Fibroblast of lung (primary cell): ENCODE results near the gene SLC5A10. TPM values are rescaled to one million over a fixed set of nuclear protein-coding genes. Genes with fewer than 3 reads are reported as not detected.
A peak's percentile ranks its signal among the peaks of the same experiment; 100 is the strongest.

ENCODE experiments used
- DNase-seq, 2 donors: peaks; one replicate each; pipeline versions ENCODE4 v3.0.0 to v3.0.0-alpha.2; 2010; ENCODE audit warnings: low read depth in 2 of 2
- H2AFZ ChIP-seq: 2 replicates; pipeline ENCODE4 v1.5.1; 2012; ENCODE audit warnings: low read length, control low read depth, inconsistent platforms
- H3K27ac ChIP-seq: 2 replicates; pipeline ENCODE4 v1.5.1; 2011; ENCODE audit warnings: low read length, control low read depth; ENCODE audit not compliant: insufficient read depth
- H3K27me3 ChIP-seq: 2 replicates; pipeline ENCODE4 v1.5.1; 2011; ENCODE audit warnings: mild to moderate bottlenecking, low read length; ENCODE audit not compliant: control insufficient read depth, insufficient read depth
- H3K36me3 ChIP-seq: 2 replicates; pipeline ENCODE4 v1.5.1; 2011; ENCODE audit warnings: low read length; ENCODE audit not compliant: control insufficient read depth, insufficient read depth
- H3K4me1 ChIP-seq: 2 replicates; pipeline ENCODE4 v1.5.1; 2011; ENCODE audit warnings: low read length; ENCODE audit not compliant: control insufficient read depth, insufficient read depth; ENCODE audit errors: extremely low read depth
- H3K4me2 ChIP-seq: 2 replicates; pipeline ENCODE4 v1.5.1; 2011; ENCODE audit warnings: low read length, control low read depth; ENCODE audit not compliant: insufficient read depth; ENCODE audit errors: extremely low read depth
- H3K4me3 ChIP-seq, 4 experiments: fragments of 200-600 bp in 1 of 4; sonication (generic) in 1 of 4; replicated peaks in 1 of 4; 2 replicates each; pipeline ENCODE4 v1.5.1; 2011 to 2016; ENCODE audit warnings: low read length in 4 of 4, low read depth in 3 of 4, mild to moderate bottlenecking in 3 of 4, control low read depth in 2 of 4, inconsistent platforms in 1 of 4, mixed read lengths in 1 of 4; ENCODE audit not compliant: insufficient read depth in 1 of 4; ENCODE audit errors: control extremely low read depth in 1 of 4
- H3K79me2 ChIP-seq: 2 replicates; pipeline ENCODE4 v1.5.1; 2012; ENCODE audit warnings: mild to moderate bottlenecking, low read length, inconsistent platforms; ENCODE audit not compliant: control insufficient read depth, insufficient read depth
- H3K9ac ChIP-seq: 2 replicates; pipeline ENCODE4 v1.5.1; 2011; ENCODE audit warnings: mild to moderate bottlenecking, low read length, control low read depth; ENCODE audit not compliant: insufficient read depth
- H3K9me3 ChIP-seq: 2 replicates; pipeline ENCODE4 v1.5.1; 2012; ENCODE audit warnings: low read depth, low read length; ENCODE audit not compliant: control insufficient read depth, insufficient read depth
- H4K20me1 ChIP-seq: 2 replicates; pipeline ENCODE4 v1.5.1; 2011; ENCODE audit warnings: low read length; ENCODE audit not compliant: control insufficient read depth, insufficient read depth; ENCODE audit errors: extremely low read depth
- EZH2 ChIP-seq: IDR thresholded peaks from 2 replicates; pipeline ENCODE4 v1.5.1; 2012; ENCODE audit warnings: low read length, control low read depth, mild to moderate bottlenecking; ENCODE audit errors: missing control alignments
- polyA plus RNA-seq, 2 donors: library from polyadenylated mRNA; depleted of rRNA in 1 of 2; stranded (reverse) in 1 of 2; unstranded in 1 of 2; fragments of >200 nt; gene quantifications; 2 replicates each; pipeline ENCODE4 v1.2.1, GENCODE V29; 2011 to 2012; ENCODE audit warnings: missing spikeins in 1 of 2
- total RNA-seq: library from RNA; depleted of rRNA; stranded (reverse); fragments of >200 nt; gene quantifications from 2 replicates; pipeline ENCODE4 v1.2.1, GENCODE V29; 2014
- TF ChIP-seq, protein P1 (sequence below), 2 donors: IDR thresholded peaks in 1 of 2; conservative IDR thresholded peaks in 1 of 2; 1 replicate in 1 of 2; 2 replicates in 1 of 2; pipeline ENCODE4 v1.5.1; 2011 to 2012; ENCODE audit warnings: low read length in 2 of 2, control low read depth in 1 of 2, inconsistent platforms in 1 of 2, low read depth in 1 of 2, mild to moderate bottlenecking in 1 of 2

SLC5A10 gene
- total and polyA plus RNA-seq, 2 donors (not counting 1 experiment from before 2014, with no cell fraction given), result not detected

DNA sequence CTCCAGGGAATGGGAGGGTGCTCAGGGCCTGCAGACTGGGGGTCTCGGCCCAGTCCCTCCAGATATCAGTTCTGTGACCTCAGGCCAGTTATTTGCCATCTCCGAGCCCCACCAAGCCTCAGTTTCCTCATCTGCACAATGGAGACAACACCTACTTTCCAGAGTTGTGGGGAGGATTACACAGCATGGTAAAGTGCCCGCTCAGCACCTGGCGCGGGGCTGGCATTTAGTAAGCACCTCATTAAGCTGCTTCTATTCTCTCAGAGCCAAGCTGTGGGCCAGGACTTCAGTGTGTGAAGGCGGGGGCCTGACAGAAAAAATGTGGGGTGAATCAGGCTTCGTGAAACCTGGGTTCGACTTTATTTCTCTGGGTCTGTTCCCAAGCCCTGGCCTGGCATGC lies 47.4 kb downstream of the SLC5A10 start:
- H2AFZ ChIP-seq, result no peak overlapping the region
- H3K4me1 ChIP-seq, result peaks cover 14% of the 10 kb centered on the region
- DNase-seq, result no peak
- no peaks in the 10 kb centered on the region for H3K27me3 ChIP-seq
- H3K36me3 ChIP-seq, result no peaks in the 10 kb centered on the region
- peaks cover 21% of the 10 kb centered on the region for H3K79me2 ChIP-seq
- no peak overlapping the region for H3K4me3 ChIP-seq
- TF ChIP-seq EZH2, result no peak
- TF ChIP-seq, protein P1, sequence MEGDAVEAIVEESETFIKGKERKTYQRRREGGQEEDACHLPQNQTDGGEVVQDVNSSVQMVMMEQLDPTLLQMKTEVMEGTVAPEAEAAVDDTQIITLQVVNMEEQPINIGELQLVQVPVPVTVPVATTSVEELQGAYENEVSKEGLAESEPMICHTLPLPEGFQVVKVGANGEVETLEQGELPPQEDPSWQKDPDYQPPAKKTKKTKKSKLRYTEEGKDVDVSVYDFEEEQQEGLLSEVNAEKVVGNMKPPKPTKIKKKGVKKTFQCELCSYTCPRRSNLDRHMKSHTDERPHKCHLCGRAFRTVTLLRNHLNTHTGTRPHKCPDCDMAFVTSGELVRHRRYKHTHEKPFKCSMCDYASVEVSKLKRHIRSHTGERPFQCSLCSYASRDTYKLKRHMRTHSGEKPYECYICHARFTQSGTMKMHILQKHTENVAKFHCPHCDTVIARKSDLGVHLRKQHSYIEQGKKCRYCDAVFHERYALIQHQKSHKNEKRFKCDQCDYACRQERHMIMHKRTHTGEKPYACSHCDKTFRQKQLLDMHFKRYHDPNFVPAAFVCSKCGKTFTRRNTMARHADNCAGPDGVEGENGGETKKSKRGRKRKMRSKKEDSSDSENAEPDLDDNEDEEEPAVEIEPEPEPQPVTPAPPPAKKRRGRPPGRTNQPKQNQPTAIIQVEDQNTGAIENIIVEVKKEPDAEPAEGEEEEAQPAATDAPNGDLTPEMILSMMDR (conservative IDR thresholded peaks at IDR 0.05 in 1 of 2, IDR thresholded peaks at IDR 0.05 in 1 of 2; ENCODE audit: low read depth in 1 of 2, low read length in 2 of 2), result no peak
- H3K27ac ChIP-seq, result no peak overlapping the region
- H4K20me1 ChIP-seq, result no peaks in the 10 kb centered on the region
- no peaks in the 10 kb centered on the region for H3K9me3 ChIP-seq
- no peak overlapping the region for H3K9ac ChIP-seq
- H3K4me2 ChIP-seq, result no peak overlapping the region

DNA sequence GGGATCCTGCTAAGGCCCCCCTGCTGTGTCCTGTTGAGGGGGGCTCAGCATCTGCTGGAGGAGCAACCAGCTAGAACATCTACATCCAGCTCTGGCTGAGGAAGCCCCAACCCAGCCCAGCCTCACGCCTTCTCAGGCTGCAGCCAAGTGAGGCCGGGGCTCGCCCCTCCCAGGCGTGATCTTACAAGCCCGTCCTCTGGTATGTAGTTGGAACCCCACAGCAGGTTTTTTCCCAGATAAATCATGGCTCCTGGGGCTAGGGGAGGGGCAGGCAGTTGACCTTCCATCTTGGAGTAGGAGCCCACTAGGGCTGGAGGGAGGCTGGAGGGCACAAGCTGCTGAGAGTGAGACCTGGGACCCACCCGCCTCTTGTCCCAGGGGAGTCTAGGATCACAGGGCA lies 47.9 kb downstream of the SLC5A10 start:
- H3K4me3 ChIP-seq, result no peak overlapping the region
- H3K4me2 ChIP-seq, result no peak overlapping the region

DNA sequence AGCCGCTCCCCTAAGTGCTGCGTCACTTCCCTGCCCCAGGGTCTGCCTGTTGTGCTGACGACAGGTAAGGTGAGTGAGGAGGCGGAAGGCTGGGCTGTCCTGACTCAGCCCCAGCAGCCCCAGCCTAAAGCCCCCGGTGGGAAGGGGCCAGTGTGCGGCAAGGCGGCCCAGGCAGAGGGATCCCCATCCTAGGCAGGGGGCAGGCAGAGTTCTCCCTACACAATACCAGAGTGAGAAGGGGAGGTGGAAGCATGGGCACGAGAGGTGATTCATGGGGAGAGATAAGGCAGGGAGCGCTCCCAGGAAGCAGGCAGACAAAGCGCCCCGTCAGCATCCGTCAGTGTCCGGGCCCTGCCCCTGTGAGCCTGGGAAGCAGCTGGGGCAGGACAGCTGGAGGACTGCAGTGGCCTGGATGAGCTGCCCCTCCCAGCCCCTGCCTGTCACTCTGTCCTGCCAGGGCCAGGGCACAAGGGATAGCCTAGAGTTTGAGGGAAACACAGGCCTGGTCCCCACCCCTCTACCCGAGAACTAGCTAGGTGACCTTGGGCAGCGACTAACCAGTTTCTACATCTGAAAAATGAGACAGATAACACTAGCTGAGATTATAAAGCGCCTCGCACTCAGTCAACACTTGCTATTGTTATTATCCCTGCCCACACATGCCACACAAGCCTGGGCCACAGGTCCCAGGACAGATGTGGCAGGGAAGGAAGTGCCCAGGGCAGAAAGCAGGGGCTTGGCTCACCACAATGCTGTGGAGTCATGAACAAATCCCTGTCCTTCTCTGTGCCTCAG lies 48.8 kb downstream of the SLC5A10 start:
- DNase-seq, result peak; percentile 11 to 76
- Histone ChIP-seq H3K27me3 (no peaks in the 10 kb centered on the region), H3K9ac (no peak overlapping the region), H3K4me3 (no peak overlapping the region), H4K20me1 (no peaks in the 10 kb centered on the region), H3K36me3 (no peaks in the 10 kb centered on the region), H3K79me2 (peaks cover 15% of the 10 kb centered on the region), H3K4me2 (no peak overlapping the region), H3K4me1 (peaks cover 9% of the 10 kb centered on the region), H3K9me3 (no peaks in the 10 kb centered on the region), H3K27ac (no peak overlapping the region), H2AFZ (no peak overlapping the region)
- TF ChIP-seq, protein P1 (conservative IDR thresholded peaks at IDR 0.05 in 1 of 2, IDR thresholded peaks at IDR 0.05 in 1 of 2; ENCODE audit: low read depth in 1 of 2, low read length in 2 of 2), result no peak
- TF ChIP-seq EZH2, result no peak

More for the DNA sequence above, 47.9 kb downstream of the SLC5A10 start:
- DNase-seq, result no peak
- Histone ChIP-seq H3K27me3 (no peaks in the 10 kb centered on the region), H4K20me1 (no peaks in the 10 kb centered on the region), H3K27ac (no peak overlapping the region), H3K9ac (no peak overlapping the region), H2AFZ (no peak overlapping the region), H3K36me3 (no peaks in the 10 kb centered on the region), H3K4me1 (peaks cover 9% of the 10 kb centered on the region), H3K9me3 (no peaks in the 10 kb centered on the region), H3K79me2 (peaks cover 17% of the 10 kb centered on the region)
- no peak for TF ChIP-seq EZH2
- TF ChIP-seq, protein P1 (conservative IDR thresholded peaks at IDR 0.05 in 1 of 2, IDR thresholded peaks at IDR 0.05 in 1 of 2; ENCODE audit: low read depth in 1 of 2, low read length in 2 of 2), result no peak
